RWPE2 (cell line): ENCODE measurements around the gene FGFR2.

Experiments
- ATAC-seq: fragments of 200-7000 bp; cut with Tn5 transposase; 3 replicates; pipeline ENCODE4 v1.9.1; 2021; ENCODE audit warnings: low read depth
- DNase-seq: peaks from one replicate; pipeline ENCODE4 v3.0.0-alpha.2; 2020; ENCODE audit warnings: low spot score
- H3K27ac ChIP-seq: fragments of 450-650 bp; 2 replicates; pipeline ENCODE4 v1.5.1; 2017; ENCODE audit warnings: mild to moderate bottlenecking; ENCODE audit not compliant: poor library complexity, severe bottlenecking
- H3K27me3 ChIP-seq: fragments of 250-450 bp; sonication (Bioruptor Pico); 2 replicates; pipeline ENCODE4 v1.5.1; 2021; ENCODE audit warnings: mild to moderate bottlenecking, moderate library complexity; ENCODE audit not compliant: insufficient read depth, poor library complexity, severe bottlenecking
- H3K36me3 ChIP-seq: fragments of 250-450 bp; sonication (Bioruptor Pico); 2 replicates; pipeline ENCODE4 v1.5.1; 2020; ENCODE audit warnings: low read depth, mild to moderate bottlenecking, moderate library complexity
- H3K4me1 ChIP-seq: fragments of 250-450 bp; sonication (Bioruptor Pico); 2 replicates; pipeline ENCODE4 v1.5.1; 2021; ENCODE audit warnings: mild to moderate bottlenecking, moderate library complexity; ENCODE audit not compliant: insufficient read depth, poor library complexity, severe bottlenecking
- H3K4me3 ChIP-seq: fragments of 250-450 bp; sonication (Bioruptor Pico); 2 replicates; pipeline ENCODE4 v1.5.1; 2021; ENCODE audit warnings: mild to moderate bottlenecking, moderate library complexity; ENCODE audit not compliant: severe bottlenecking
- H3K9me3 ChIP-seq: fragments of 250-450 bp; sonication (Bioruptor Pico); 2 replicates; pipeline ENCODE4 v1.5.1; 2021; ENCODE audit warnings: mild to moderate bottlenecking, moderate library complexity; ENCODE audit not compliant: severe bottlenecking
- CTCF ChIP-seq: fragments of 450-650 bp; IDR thresholded peaks from one replicate; pipeline ENCODE4 v1.5.1; 2017; ENCODE audit warnings: mild to moderate bottlenecking, moderate library complexity; ENCODE audit not compliant: poor library complexity, severe bottlenecking

FGFR2 gene

GRCh38 chr10:121493521-121493920 lies 104.7 kb downstream of the FGFR2 start:
- no peak overlapping the region for H3K27ac ChIP-seq
- TF ChIP-seq CTCF, result no peak
- H3K9me3 ChIP-seq, result no peaks in the 10 kb centered on the region
- no peaks in the 10 kb centered on the region for H3K27me3 ChIP-seq
- ATAC-seq, result no peak
- no peak for DNase-seq
- no peaks in the 10 kb centered on the region for H3K36me3 ChIP-seq
- H3K4me3 ChIP-seq, result no peak overlapping the region
- no peaks in the 10 kb centered on the region for H3K4me1 ChIP-seq

- Histone ChIP-seq H3K27me3 (no peaks in the 10 kb centered on the region), H3K27ac (no peak overlapping the region), H3K9me3 (no peaks in the 10 kb centered on the region), H3K4me1 (no peaks in the 10 kb centered on the region), H3K36me3 (no peaks in the 10 kb centered on the region), H3K4me3 (no peak overlapping the region)
- no peak for TF ChIP-seq CTCF
- ATAC-seq (no peak), DNase-seq (no peak)
These were observed 107.2 kb downstream of the FGFR2 start for GRCh38 chr10:121490871-121491519.

- no peak overlapping the region for H3K4me3 ChIP-seq
- H3K4me1 ChIP-seq, result no peaks in the 10 kb centered on the region
- no peak for TF ChIP-seq CTCF
- H3K27ac ChIP-seq, result no peak overlapping the region
- H3K36me3 ChIP-seq, result no peaks in the 10 kb centered on the region
- no peaks in the 10 kb centered on the region for H3K9me3 ChIP-seq
- DNase-seq, result no peak
- H3K27me3 ChIP-seq, result no peaks in the 10 kb centered on the region
- ATAC-seq, result no peak
These were observed 112.7 kb downstream of the FGFR2 start for GRCh38 chr10:121485436-121486139.

GRCh38 chr10:121484816-121485215 lies 113.4 kb downstream of the FGFR2 start:
- ATAC-seq (no peak), DNase-seq (no peak)
- H3K27ac ChIP-seq, result no peak overlapping the region
- H3K4me3 ChIP-seq, result no peak overlapping the region
- TF ChIP-seq CTCF, result no peak
- no peaks in the 10 kb centered on the region for H3K36me3 ChIP-seq
- H3K9me3 ChIP-seq, result no peaks in the 10 kb centered on the region
- H3K27me3 ChIP-seq, result no peaks in the 10 kb centered on the region
- no peaks in the 10 kb centered on the region for H3K4me1 ChIP-seq

- Histone ChIP-seq H3K9me3 (no peaks in the 10 kb centered on the region), H3K27me3 (no peaks in the 10 kb centered on the region), H3K27ac (no peak overlapping the region), H3K4me3 (no peak overlapping the region), H3K36me3 (no peaks in the 10 kb centered on the region), H3K4me1 (no peaks in the 10 kb centered on the region)
- TF ChIP-seq CTCF, result no peak
- DNase-seq (no peak), ATAC-seq (no peak)
These were observed 113.8 kb downstream of the FGFR2 start for GRCh38 chr10:121484401-121484800.
